ENCODE results near the gene CALY. TPM values are rescaled to one million over a fixed set of nuclear protein-coding genes. Genes with fewer than 3 reads are reported as not detected.

CALY gene
- total and polyA plus RNA-seq, 8 donors: 0.22 to 0.55 (median 0.27) TPM; not detected in 5

DNA sequence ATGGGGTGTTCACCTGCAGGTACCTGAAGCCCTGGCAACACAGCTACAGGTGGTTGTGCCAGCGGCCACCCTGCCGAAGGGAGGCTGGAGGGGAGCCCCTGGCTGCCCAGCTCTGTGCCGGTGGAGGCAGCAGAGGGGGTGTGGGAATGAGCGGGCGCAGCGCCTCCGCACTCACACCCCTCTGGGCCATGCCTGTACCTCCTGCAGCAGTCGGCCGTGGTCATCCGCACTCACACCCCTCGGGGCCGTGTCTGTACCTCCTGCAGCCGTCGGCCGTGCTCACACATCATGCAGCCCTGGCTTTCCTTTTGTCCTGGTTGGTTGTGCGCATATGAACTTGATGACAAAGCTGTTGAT is 26.3 kb downstream of the CALY start:
- ATAC-seq (no peak), DNase-seq (peak in 1 of 4 donors; percentile 79)
- H3K9me3 ChIP-seq: no peaks in the 10 kb centered on the region
- peaks cover 18 to 41% of the 10 kb centered on the region in 2 donors for H3K4me1 ChIP-seq
- no peaks in the 10 kb centered on the region for H3K27me3 ChIP-seq
- intact Hi-C loops (cut with DNase I): no loop called here
- TF ChIP-seq, protein P1, sequence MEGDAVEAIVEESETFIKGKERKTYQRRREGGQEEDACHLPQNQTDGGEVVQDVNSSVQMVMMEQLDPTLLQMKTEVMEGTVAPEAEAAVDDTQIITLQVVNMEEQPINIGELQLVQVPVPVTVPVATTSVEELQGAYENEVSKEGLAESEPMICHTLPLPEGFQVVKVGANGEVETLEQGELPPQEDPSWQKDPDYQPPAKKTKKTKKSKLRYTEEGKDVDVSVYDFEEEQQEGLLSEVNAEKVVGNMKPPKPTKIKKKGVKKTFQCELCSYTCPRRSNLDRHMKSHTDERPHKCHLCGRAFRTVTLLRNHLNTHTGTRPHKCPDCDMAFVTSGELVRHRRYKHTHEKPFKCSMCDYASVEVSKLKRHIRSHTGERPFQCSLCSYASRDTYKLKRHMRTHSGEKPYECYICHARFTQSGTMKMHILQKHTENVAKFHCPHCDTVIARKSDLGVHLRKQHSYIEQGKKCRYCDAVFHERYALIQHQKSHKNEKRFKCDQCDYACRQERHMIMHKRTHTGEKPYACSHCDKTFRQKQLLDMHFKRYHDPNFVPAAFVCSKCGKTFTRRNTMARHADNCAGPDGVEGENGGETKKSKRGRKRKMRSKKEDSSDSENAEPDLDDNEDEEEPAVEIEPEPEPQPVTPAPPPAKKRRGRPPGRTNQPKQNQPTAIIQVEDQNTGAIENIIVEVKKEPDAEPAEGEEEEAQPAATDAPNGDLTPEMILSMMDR (IDR thresholded peaks at IDR 0.05): no peak
- no peak overlapping the region for H3K27ac ChIP-seq
- no peak overlapping the region for H3K4me3 ChIP-seq
- peaks cover 0 to 32% of the 10 kb centered on the region in 2 donors for H3K36me3 ChIP-seq

DNA sequence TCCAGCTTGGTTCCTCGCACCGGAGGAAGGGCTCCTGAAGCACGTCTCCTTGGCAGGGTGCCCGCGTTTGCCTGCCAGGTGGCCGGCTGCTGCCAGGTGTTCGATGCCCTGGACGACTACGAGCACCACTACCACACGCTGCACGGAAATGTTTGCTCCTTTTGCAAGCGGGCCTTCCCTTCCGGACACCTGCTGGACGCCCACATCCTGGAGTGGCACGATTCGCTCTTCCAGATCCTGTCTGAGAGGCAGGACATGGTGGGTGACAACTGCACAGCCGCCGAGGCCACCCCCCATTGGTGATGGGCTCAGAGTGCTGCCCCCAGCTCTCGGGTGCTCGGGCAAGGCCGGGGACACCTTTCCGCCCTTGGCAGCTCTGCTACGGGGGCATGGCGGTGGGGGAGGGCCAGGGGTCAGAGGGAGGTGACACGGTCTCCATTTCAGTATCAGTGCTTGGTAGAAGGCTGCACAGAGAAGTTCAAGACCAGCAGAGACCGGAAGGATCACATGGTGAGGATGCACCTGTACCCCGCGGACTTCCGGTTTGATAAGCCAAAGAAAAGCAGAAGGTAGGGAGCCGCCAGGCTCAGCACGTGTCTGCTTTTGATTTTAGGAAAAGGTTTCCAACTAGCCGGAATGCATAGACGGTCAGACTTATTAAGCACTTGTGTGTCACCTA is 26.8 kb downstream of the CALY start:
- peak overlapping the region; percentile 89 to 98 for H3K4me3 ChIP-seq
- no peaks in the 10 kb centered on the region for H3K9me3 ChIP-seq
- ATAC-seq: no peak
- peak overlapping the region in 1 of 2 donors; percentile 97 for H3K27ac ChIP-seq
- H3K36me3 ChIP-seq: peaks cover 0 to 32% of the 10 kb centered on the region in 2 donors
- no peaks in the 10 kb centered on the region for H3K27me3 ChIP-seq
- intact Hi-C loops (cut with DNase I): no loop called here
- peak in 3 of 4 donors; percentile 13 to 82 (median 62) for DNase-seq
- peaks cover 18 to 42% of the 10 kb centered on the region in 2 donors for H3K4me1 ChIP-seq
- TF ChIP-seq, protein P1 (IDR thresholded peaks at IDR 0.05): no peak

DNA sequence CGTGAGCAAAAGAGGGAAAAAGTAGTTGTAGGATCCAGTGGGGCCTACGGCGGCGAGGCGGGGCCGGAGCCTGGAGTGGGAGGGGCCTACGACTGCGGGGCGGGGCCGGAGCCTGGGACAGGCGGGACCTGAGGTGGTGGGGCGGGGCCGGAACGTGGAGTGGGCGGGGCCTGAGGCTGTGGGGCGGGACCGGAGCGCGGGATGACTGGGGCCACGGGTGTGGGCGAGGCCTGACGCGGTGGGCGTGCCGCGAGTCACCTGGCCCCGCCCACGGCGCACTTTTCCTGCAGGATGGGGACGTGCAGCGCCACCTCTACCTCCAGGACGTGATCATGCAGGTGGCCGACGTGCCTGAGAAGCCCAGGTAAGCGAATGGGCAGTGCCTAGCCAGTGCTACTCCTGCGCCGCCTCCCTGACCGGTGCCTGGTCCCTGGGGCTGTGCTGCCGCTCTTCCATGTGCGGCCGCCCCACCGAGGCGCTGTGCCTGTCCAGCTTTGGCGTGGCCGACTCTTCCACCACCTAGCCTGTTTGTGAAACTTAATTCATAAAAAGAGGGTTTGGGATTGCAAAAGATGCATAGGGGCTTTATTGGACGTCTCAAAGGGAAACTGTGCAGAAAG is 27.5 kb downstream of the CALY start:
- H3K27ac ChIP-seq: peak overlapping the region; percentile 97
- peak overlapping the region; percentile 89 to 98 for H3K4me3 ChIP-seq
- TF ChIP-seq, protein P1 (IDR thresholded peaks at IDR 0.05): no peak
- peaks cover 0 to 32% of the 10 kb centered on the region in 2 donors for H3K36me3 ChIP-seq
- DNase-seq (peak in 3 of 4 donors; percentile 90 to 99 (median 94)), ATAC-seq (peak; percentile 95)
- no peaks in the 10 kb centered on the region for H3K9me3 ChIP-seq
- H3K4me1 ChIP-seq: peaks cover 18 to 43% of the 10 kb centered on the region in 2 donors
- no peaks in the 10 kb centered on the region for H3K27me3 ChIP-seq
- intact Hi-C loops (cut with DNase I): no loop called here

DNA sequence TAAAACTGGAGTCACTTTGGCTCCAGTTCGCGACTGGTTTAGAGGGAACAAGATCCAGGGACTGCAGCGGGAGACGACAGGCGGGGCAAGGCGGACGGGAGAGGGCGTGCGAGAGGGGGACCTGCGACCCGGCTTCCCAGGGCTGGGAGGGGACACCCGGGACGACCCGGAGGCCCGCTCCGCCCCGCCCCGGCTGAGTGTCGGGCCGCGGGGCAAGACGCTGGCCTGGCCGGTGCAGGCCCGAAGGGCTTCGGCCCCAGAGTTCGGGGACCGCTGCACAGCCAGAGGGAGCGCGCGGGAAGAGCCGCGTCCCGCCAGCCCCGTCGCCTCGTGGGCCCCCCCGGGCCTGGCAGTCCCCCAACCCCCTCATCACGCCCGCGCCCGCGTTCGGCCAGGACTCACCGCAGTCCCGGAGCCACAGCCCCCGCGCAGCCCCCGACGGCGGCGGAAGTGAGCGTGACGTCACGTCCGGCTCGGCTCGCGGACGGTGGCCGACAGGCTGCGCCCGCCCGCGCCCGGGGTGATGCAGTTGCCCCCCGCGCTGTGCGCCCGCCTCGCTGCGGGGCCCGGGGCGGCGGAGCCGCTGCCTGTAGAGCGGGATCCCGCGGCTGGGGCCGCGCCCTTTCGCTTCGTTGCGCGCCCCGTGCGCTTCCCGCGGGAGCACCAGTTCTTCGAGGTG is 28.1 kb downstream of the CALY start, which contains the start of the genes TUBGCP2 and ZNF511:
Gene TUBGCP2, minus strand, starts transcription at position 452 of the 679 bp plus-strand sequence. CDS start 5,931 bp downstream, outside the sequence.
Gene ZNF511, plus strand, starts transcription at position 494 of the 679 bp plus-strand sequence. Its CDS starts 30 bp downstream, at position 524.
- intact Hi-C loops (cut with DNase I): no loop called here
- TF ChIP-seq, protein P1 (IDR thresholded peaks at IDR 0.05): no peak
- H3K36me3 ChIP-seq: peaks cover 0 to 32% of the 10 kb centered on the region in 2 donors
- peak within 1 kb of the TSS; percentile 97 for H3K27ac ChIP-seq
- peak; percentile 79 for ATAC-seq
- H3K27me3 ChIP-seq: no peaks in the 10 kb centered on the region
- peak; percentile 84 to 95 (median 88) for DNase-seq
- H3K4me1 ChIP-seq: peaks cover 18 to 43% of the 10 kb centered on the region in 2 donors
- H3K9me3 ChIP-seq: no peaks in the 10 kb centered on the region
- H3K4me3 ChIP-seq: peak within 1 kb of the TSS; percentile 89 to 98

All from left lung (tissue), 10 donors.